Smooth muscle cell (in vitro differentiated cells): ENCODE measurements around the gene ARPC1A. TPM values are rescaled to one million over a fixed set of nuclear protein-coding genes. Genes with fewer than 3 reads are reported as not detected.

Experiments
- DNase-seq: peaks from one replicate; lab custom pipeline; 2025; ENCODE audit not compliant: unreplicated experiment; lab: John Stamatoyannopoulos, UW
- H2AFZ ChIP-seq: fragments of 200-600 bp; sonication (generic); 2 replicates; pipeline ENCODE4 v1.6.0; 2016; ENCODE audit warnings: antibody characterized with exemption, low read depth, mild to moderate bottlenecking
- H3F3A ChIP-seq: fragments of 200-600 bp; sonication (generic); 2 replicates; pipeline ENCODE4 v1.6.0; 2017; ENCODE audit warnings: antibody characterized with exemption, low read depth
- H3K27ac ChIP-seq: fragments of 200-600 bp; sonication (generic); 2 replicates; pipeline ENCODE4 v1.5.1; 2016; ENCODE audit warnings: low read depth, mild to moderate bottlenecking
- H3K27me3 ChIP-seq: fragments of 200-600 bp; sonication (generic); 2 replicates; pipeline ENCODE4 v1.6.1; 2016; ENCODE audit warnings: low read depth, mild to moderate bottlenecking
- H3K36me3 ChIP-seq: fragments of 200-600 bp; sonication (generic); 2 replicates; pipeline ENCODE4 v1.5.1; 2016; ENCODE audit warnings: low read depth
- H3K4me1 ChIP-seq: fragments of 200-600 bp; sonication (generic); 2 replicates; pipeline ENCODE4 v1.5.1; 2016; ENCODE audit warnings: low read depth
- H3K4me2 ChIP-seq: fragments of 200-600 bp; sonication (generic); 2 replicates; pipeline ENCODE4 v1.6.0; 2016; ENCODE audit warnings: mild to moderate bottlenecking
- H3K4me3 ChIP-seq: fragments of 200-600 bp; sonication (generic); 2 replicates; pipeline ENCODE4 v1.5.1; 2016; ENCODE audit warnings: mild to moderate bottlenecking
- H3K79me2 ChIP-seq: fragments of 200-600 bp; sonication (generic); 2 replicates; pipeline ENCODE4 v1.6.0; 2016; ENCODE audit warnings: low read depth, mild to moderate bottlenecking
- H3K9ac ChIP-seq: fragments of 200-600 bp; sonication (generic); 2 replicates; pipeline ENCODE4 v1.6.0; 2016; ENCODE audit warnings: low read depth
- H3K9me3 ChIP-seq: fragments of 200-600 bp; sonication (generic); replicated peaks from 2 replicates; pipeline ENCODE4 v1.5.1; 2016; ENCODE audit warnings: low read depth
- H4K20me1 ChIP-seq: fragments of 200-600 bp; sonication (generic); 2 replicates; pipeline ENCODE4 v1.6.0; 2016; ENCODE audit warnings: low read depth
- CTCF ChIP-seq: fragments of 200-600 bp; sonication (generic); IDR thresholded peaks from 2 replicates; pipeline ENCODE4 v1.5.1; 2017; ENCODE audit warnings: borderline replicate concordance, mild to moderate bottlenecking, antibody characterized with exemption; ENCODE audit not compliant: insufficient read depth, poor library complexity, severe bottlenecking
- WGBS: methylation state at CpG from one replicate; pipeline ENCODE4 v1.1.7; 2016; ENCODE audit warnings: low lambda C conversion rate; 5-methylcytosine and 5-hydroxymethylcytosine counted together
- polyA plus RNA-seq: library from polyadenylated mRNA; unstranded; fragments of >200 nt; fragmentation: Nextera tagmentation; extraction: Ambion mirVana; gene quantifications from 2 replicates; pipeline ENCODE4 v1.2.1, GENCODE V29; 2016
- total RNA-seq: library from RNA; depleted of rRNA; stranded (reverse); fragments of >200 nt; gene quantifications from 2 replicates; pipeline ENCODE4 v1.2.3, GENCODE V29; 2014

Gene ARPC1A
- total and polyA plus RNA-seq, 2 experiments from 2014 or later = 85.0 to 113 TPM

GRCh38 chr7:99369767-99370391 is 44.2 kb downstream of the ARPC1A start:
- no peaks in the 10 kb centered on the region for H4K20me1 ChIP-seq
- H3K4me2 ChIP-seq = no peak overlapping the region
- no peak overlapping the region for H3K9ac ChIP-seq
- H2AFZ ChIP-seq = no peak overlapping the region
- TF ChIP-seq CTCF = no peak
- peaks cover 3% of the 10 kb centered on the region for H3K79me2 ChIP-seq
- no peak overlapping the region for H3K27ac ChIP-seq
- H3K9me3 ChIP-seq = no peaks in the 10 kb centered on the region
- no peaks in the 10 kb centered on the region for H3K4me1 ChIP-seq
- WGBS = 84% methylated on average over 9 of the region's 9 CpGs
- DNase-seq = no peak
- H3K27me3 ChIP-seq = no peaks in the 10 kb centered on the region
- no peak overlapping the region for H3K4me3 ChIP-seq
- no peaks in the 10 kb centered on the region for H3K36me3 ChIP-seq
- peaks cover 6% of the 10 kb centered on the region for H3F3A ChIP-seq

GRCh38 chr7:99371376-99371920 is 45.8 kb downstream of the ARPC1A start:
- Histone ChIP-seq H4K20me1 (peaks cover 11% of the 10 kb centered on the region), H3K9ac (no peak overlapping the region), H3K27ac (no peak overlapping the region), H3K4me3 (no peak overlapping the region), H3K4me2 (no peak overlapping the region), H3K36me3 (no peaks in the 10 kb centered on the region), H3K9me3 (no peaks in the 10 kb centered on the region), H2AFZ (no peak overlapping the region), H3F3A (peaks cover 6% of the 10 kb centered on the region), H3K27me3 (no peaks in the 10 kb centered on the region), H3K4me1 (no peaks in the 10 kb centered on the region), H3K79me2 (peaks cover 19% of the 10 kb centered on the region)
- no peak for DNase-seq
- TF ChIP-seq CTCF = no peak
- WGBS = 75% methylated on average over 11 of the region's 11 CpGs

- 70% methylated on average over 21 of the region's 21 CpGs for WGBS
- no peak overlapping the region for H3K27ac ChIP-seq
- no peak overlapping the region for H3K9ac ChIP-seq
- no peaks in the 10 kb centered on the region for H3K4me1 ChIP-seq
- peaks cover 2% of the 10 kb centered on the region for H3F3A ChIP-seq
- H3K27me3 ChIP-seq = no peaks in the 10 kb centered on the region
- H3K4me3 ChIP-seq = no peak overlapping the region
- peaks cover 13% of the 10 kb centered on the region for H4K20me1 ChIP-seq
- H3K9me3 ChIP-seq = no peaks in the 10 kb centered on the region
- TF ChIP-seq CTCF = no peak
- H3K4me2 ChIP-seq = no peak overlapping the region
- peaks cover 28% of the 10 kb centered on the region for H3K79me2 ChIP-seq
- no peak for DNase-seq
- H3K36me3 ChIP-seq = no peaks in the 10 kb centered on the region
- H2AFZ ChIP-seq = no peak overlapping the region
These were observed 46.8 kb downstream of the ARPC1A start for GRCh38 chr7:99372275-99373090.
